HepG2 (cell line): ENCODE measurements around the gene TMEM98. TPM values are rescaled to one million over a fixed set of nuclear protein-coding genes. Genes with fewer than 3 reads are reported as not detected.
A peak's percentile ranks its signal among the peaks of the same experiment; 100 is the strongest.

Source experiments
- CAMTA2 ChIP-seq: sonication (generic); formaldehyde crosslinking; IDR thresholded peaks from 2 replicates; pipeline ENCODE4 v1.4.0; 2020; ENCODE audit warnings: mild to moderate bottlenecking, missing genetic modification reagents, borderline replicate concordance
- CHCHD3 ChIP-seq: sonication (generic); formaldehyde crosslinking; IDR thresholded peaks from 2 replicates; pipeline ENCODE4 v1.8.0; 2022; ENCODE audit warnings: mild to moderate bottlenecking, missing genetic modification reagents, moderate library complexity
- FLYWCH1 ChIP-seq: sonication (generic); formaldehyde crosslinking; IDR thresholded peaks from 2 replicates; pipeline ENCODE4 v1.8.1; 2023; ENCODE audit warnings: mild to moderate bottlenecking, missing genetic modification reagents
- FOXA1 ChIP-seq, 2 experiments: fragments of 450-650 bp in 1 of 2; sonication (generic) in 1 of 2; formaldehyde crosslinking in 1 of 2; IDR thresholded peaks; 2 replicates each; pipeline versions ENCODE4 v1.4.0 to v1.6.1; 2016 to 2020; ENCODE audit warnings: missing genetic modification reagents in 1 of 2
- FOXC1 ChIP-seq: sonication (generic); formaldehyde crosslinking; IDR thresholded peaks from 2 replicates; pipeline ENCODE4 v1.8.0; 2022; ENCODE audit warnings: mild to moderate bottlenecking, missing genetic modification reagents, borderline replicate concordance
- MAX ChIP-seq: IDR thresholded peaks from 2 replicates; pipeline ENCODE4 v1.6.1; 2012; ENCODE audit warnings: inconsistent platforms
- MLLT10 ChIP-seq: sonication (generic); formaldehyde crosslinking; IDR thresholded peaks from 2 replicates; pipeline ENCODE4 v1.4.0; 2020; ENCODE audit warnings: missing genetic modification reagents
- ZBTB44 ChIP-seq: sonication (generic); formaldehyde crosslinking; IDR thresholded peaks from 2 replicates; pipeline ENCODE4 v1.4.0; 2020; ENCODE audit warnings: missing genetic modification reagents
- ZNF609 ChIP-seq: sonication (generic); formaldehyde crosslinking; IDR thresholded peaks from 2 replicates; pipeline ENCODE4 v1.4.0; 2020; ENCODE audit warnings: mild to moderate bottlenecking, missing genetic modification reagents, borderline replicate concordance
- polyA plus RNA-seq, 8 experiments: library from polyadenylated mRNA; depleted of rRNA in 3 of 8; stranded (reverse) in 7 of 8; unstranded in 1 of 8; fragments of >200 nt; fragmentation: Illumina TruSeq in 4 of 8; extraction: Trizol in 4 of 8; gene quantifications; 2 replicates each; pipeline versions ENCODE4 v1.2.1 to v1.2.3, GENCODE V29; 2011 to 2016; ENCODE audit warnings: low read depth in 4 of 8, missing spikeins in 1 of 8, mixed read lengths in 1 of 8; ENCODE audit not compliant: insufficient read depth in 1 of 8
- total RNA-seq, 5 experiments: library from RNA; depleted of rRNA; stranded (reverse); fragments of >200 nt; fragmentation: Illumina TruSeq; extraction: Trizol; gene quantifications; 2 replicates each; pipeline ENCODE4 v1.2.3, GENCODE V29; 2016; ENCODE audit warnings: low read depth in 1 of 5
- TF ChIP-seq, protein P1 (sequence below): sonication (generic); formaldehyde crosslinking; IDR thresholded peaks from 2 replicates; pipeline ENCODE4 v1.4.0; 2020; ENCODE audit warnings: missing genetic modification reagents
- TF ChIP-seq, protein P2 (sequence below): sonication (generic); formaldehyde crosslinking; IDR thresholded peaks from 2 replicates; pipeline ENCODE4 v1.4.0; 2020; ENCODE audit warnings: mild to moderate bottlenecking, missing genetic modification reagents
- TF ChIP-seq, protein P3 (sequence below): sonication (generic); formaldehyde crosslinking; IDR thresholded peaks from 2 replicates; pipeline ENCODE4 v1.8.0; 2022; ENCODE audit warnings: missing genetic modification reagents, mild to moderate bottlenecking, inconsistent platforms, borderline replicate concordance
- TF ChIP-seq, protein P4 (sequence below): sonication (generic); formaldehyde crosslinking; IDR thresholded peaks from 2 replicates; pipeline ENCODE4 v1.9.0; 2021; ENCODE audit warnings: missing genetic modification reagents, mild to moderate bottlenecking, borderline replicate concordance

TMEM98 gene
- total and polyA plus RNA-seq, 2 of the 13 experiments (the other 11 are each of a cell fraction or from before 2014, with no cell fraction given), result 103 to 175 TPM

- TF ChIP-seq ZBTB44 (CRISPR knock-in tag) (no peak), CHCHD3 (no peak), CAMTA2 (no peak), MAX (peak; percentile 69), ZNF609 (peak; percentile 28; the same call in 1 of the 2 replicates), MLLT10 (CRISPR knock-in tag) (no peak), FLYWCH1 (CRISPR knock-in tag) (no peak), FOXA1 (IDR thresholded peaks at IDR 0.05) (no peak), FOXA1 (CRISPR knock-in tag; IDR thresholded peaks at IDR 0.05) (peak; percentile 98), FOXC1 (CRISPR knock-in tag) (no peak; the same call in 1 of the 2 replicates)
- TF ChIP-seq, protein P1, sequence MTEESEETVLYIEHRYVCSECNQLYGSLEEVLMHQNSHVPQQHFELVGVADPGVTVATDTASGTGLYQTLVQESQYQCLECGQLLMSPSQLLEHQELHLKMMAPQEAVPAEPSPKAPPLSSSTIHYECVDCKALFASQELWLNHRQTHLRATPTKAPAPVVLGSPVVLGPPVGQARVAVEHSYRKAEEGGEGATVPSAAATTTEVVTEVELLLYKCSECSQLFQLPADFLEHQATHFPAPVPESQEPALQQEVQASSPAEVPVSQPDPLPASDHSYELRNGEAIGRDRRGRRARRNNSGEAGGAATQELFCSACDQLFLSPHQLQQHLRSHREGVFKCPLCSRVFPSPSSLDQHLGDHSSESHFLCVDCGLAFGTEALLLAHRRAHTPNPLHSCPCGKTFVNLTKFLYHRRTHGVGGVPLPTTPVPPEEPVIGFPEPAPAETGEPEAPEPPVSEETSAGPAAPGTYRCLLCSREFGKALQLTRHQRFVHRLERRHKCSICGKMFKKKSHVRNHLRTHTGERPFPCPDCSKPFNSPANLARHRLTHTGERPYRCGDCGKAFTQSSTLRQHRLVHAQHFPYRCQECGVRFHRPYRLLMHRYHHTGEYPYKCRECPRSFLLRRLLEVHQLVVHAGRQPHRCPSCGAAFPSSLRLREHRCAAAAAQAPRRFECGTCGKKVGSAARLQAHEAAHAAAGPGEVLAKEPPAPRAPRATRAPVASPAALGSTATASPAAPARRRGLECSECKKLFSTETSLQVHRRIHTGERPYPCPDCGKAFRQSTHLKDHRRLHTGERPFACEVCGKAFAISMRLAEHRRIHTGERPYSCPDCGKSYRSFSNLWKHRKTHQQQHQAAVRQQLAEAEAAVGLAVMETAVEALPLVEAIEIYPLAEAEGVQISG (CRISPR knock-in tag), result no peak
- TF ChIP-seq, protein P2, sequence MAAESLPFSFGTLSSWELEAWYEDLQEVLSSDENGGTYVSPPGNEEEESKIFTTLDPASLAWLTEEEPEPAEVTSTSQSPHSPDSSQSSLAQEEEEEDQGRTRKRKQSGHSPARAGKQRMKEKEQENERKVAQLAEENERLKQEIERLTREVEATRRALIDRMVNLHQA, result no peak
- TF ChIP-seq, protein P3, sequence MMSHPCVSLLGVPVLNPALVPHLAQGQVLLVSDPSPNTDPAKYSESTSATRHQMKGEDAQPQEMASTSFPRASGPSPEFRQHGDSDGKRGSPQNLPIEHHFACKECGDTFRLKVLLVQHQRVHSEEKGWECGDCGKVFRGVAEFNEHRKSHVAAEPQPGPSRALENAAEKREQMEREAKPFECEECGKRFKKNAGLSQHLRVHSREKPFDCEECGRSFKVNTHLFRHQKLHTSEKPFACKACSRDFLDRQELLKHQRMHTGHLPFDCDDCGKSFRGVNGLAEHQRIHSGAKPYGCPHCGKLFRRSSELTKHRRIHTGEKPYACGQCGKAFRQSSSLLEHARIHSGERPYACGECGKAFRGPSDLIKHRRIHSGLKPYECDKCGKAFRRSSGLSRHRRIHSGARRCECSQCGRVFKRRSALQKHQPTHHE (CRISPR knock-in tag), result no peak
- TF ChIP-seq, protein P4, sequence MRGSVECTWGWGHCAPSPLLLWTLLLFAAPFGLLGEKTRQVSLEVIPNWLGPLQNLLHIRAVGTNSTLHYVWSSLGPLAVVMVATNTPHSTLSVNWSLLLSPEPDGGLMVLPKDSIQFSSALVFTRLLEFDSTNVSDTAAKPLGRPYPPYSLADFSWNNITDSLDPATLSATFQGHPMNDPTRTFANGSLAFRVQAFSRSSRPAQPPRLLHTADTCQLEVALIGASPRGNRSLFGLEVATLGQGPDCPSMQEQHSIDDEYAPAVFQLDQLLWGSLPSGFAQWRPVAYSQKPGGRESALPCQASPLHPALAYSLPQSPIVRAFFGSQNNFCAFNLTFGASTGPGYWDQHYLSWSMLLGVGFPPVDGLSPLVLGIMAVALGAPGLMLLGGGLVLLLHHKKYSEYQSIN (CRISPR knock-in tag), result no peak
Measured at GRCh38 chr17:32927201-32927723, 691 bp upstream of the TMEM98 start (continued).
